COLO829 (cell line): ENCODE measurements around the gene AIM2.
A peak's percentile ranks its signal among the peaks of the same experiment; 100 is the strongest.
"Not testable (repeated sequence)": the region's sequence is repeated elsewhere in the genome, so short reads cannot be mapped to it uniquely, and the experiment has no call there.

Experiments
- DNase-seq: peaks from one replicate; pipeline ENCODE4 v3.0.0; 2012; ENCODE audit warnings: low spot score

Gene AIM2, protein sequence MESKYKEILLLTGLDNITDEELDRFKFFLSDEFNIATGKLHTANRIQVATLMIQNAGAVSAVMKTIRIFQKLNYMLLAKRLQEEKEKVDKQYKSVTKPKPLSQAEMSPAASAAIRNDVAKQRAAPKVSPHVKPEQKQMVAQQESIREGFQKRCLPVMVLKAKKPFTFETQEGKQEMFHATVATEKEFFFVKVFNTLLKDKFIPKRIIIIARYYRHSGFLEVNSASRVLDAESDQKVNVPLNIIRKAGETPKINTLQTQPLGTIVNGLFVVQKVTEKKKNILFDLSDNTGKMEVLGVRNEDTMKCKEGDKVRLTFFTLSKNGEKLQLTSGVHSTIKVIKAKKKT

DNA sequence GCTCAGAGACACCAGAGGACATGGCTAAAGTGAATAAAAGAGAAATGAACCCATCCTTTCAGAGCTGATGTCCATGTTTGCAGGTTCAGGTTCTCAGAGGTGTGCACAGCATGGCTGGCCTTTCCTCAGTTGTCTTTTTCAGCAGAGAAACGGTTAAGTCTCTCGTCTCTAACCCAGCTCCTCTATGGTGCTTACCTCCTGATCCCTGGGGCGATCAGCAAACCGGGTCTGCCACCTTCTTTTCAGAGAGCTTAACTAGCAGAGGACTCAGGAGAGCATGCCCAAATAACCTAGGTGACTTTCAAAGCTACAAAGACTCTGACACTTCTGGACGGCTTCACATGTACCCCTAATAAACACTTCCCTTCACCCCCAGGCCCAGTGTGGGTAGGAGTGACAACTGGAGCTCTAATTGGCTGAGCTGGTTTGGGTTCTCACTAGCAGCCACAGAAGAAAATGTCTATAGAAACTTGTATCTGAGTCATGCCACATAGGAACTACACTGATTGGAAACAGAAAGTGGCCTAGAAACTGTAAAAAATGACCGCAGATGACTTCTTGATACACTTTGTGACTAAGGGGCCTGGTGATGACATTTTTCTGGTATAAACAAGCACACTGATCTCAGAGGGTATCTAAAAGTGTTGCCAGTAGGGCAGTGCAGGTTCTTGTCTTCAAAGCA, at the start of gene AIM2:
TSS of gene AIM2 (minus strand) at position 329 of the 682 bp plus-strand sequence. CDS start 3,267 bp downstream, outside the sequence.
- DNase-seq, result no peak

DNA sequence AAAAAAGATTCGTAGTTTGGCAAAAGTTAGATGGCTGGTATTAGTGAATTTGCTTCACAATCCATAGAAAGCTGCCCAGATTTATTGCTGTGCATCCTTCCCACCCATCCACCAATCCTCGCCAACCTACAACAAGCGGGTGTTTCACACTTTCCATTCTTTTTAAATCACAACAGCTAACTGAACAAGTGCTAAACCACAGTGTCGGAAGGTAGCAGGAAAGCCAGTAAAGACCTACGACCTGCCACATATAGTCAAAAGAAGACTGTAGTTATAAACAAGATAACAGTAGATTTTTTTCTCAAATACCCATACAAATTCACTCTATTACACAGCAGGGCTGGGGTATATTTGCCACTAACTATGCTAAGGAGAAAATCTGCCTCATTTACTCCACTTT, 47.0 kb upstream of the AIM2 start:
- no peak for DNase-seq

DNA sequence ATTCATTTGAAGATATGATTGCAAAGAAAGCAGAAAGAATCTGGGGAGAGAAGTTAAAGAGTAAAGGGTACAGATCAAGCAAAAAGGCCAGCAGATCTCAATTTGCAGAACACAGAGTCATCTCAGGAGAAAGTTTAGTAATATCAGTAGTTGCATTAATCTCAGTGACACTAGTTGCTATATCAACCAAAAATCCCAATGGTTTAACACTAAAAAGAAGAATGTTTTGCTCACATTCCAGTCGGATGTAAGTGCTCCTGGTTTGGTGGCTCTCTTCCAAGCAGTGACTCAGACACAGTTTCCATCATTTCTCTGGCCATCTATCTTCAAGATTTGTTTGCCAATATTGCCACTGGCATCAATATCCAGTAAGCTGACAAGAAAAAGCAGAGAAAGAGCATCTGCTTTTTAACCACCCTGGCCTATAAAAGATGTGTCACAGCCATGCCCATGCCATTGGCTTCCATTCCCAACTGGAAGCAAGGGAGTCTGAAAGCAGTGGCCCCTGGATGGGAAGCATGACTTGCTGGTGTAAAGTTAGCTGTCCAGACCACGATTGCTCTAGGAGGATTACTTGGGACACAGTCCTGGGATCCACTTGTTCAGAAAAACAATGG, 45.5 kb upstream of the AIM2 start:
- DNase-seq, result no peak

DNA sequence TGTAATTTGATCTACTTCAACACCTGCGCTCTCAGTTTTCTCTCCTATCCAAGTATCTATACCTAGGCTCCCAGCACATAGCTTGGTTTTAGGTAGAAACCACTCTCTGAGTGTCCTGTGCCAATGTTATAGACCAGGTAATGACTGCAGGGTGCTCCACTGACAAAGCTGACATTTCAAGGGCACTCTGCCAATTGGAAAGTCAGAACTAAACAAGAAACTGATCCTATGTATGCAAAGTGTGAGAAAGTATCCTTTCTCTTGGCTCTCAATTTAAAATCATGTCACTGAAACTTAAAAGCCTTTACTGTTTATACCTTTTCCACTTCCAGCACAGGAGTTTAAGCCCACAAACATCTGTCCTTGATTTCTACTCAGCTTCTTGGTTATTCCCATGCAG, 45.0 kb upstream of the AIM2 start:
- no peak for DNase-seq

DNA sequence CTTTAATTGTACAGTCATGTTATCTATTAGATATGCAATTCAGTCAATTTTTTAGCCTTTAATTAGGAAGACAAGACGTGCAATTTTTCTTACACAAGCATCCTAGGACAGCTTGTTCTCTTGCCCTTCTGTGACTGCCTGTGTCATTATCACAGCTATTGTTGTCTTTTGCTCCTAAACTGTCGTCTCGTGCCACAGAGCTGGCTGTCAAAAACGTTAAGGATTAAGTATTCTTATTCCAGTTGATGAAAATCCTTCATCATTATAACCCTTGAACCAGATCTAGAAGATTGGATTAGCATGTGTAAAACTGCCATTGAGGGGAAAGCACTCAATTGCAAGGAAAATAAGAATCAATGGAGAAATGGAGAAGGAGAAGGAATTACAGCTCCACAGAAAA, 43.8 kb upstream of the AIM2 start:
- DNase-seq, result no peak

DNA sequence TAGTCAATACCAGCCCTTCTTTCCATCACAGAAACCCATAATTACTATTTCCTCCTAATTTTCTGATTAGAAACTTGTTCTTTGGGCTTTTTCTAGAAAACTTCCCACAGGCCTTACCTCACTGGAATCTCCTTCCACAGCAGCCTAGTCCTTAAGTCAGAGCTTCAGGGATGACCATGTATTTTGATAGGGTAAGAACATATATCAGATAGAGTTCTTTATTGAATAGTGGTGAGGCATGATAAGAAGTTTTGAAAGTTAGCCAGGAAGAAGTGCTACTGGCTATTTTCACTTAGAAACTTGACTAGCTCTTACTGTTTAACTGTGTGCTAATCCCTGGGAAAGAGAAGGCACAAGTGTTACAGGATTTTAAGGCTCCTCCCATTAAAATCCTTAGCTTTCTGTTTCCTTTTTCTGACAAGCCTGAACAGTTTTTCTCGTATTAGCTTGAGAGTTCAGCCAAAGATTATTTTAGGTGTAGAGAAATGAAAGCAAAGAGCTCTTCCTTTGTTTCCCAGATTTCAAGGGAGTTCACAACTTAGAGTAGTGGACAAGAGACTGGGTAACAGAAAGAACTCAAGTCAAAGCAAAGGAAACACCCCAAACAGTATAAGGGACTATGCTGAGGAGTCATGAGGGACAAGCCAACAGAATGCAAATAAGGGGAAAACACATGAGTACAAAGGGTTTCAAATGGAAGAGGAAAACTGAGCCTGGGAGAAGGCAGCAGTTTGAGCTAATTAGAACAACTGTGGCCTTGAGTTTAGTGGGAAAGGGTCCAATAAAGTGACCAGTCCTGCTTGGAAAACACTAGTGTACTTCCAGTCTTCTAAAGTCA, 37.2 kb upstream of the AIM2 start:
- no peak for DNase-seq

DNA sequence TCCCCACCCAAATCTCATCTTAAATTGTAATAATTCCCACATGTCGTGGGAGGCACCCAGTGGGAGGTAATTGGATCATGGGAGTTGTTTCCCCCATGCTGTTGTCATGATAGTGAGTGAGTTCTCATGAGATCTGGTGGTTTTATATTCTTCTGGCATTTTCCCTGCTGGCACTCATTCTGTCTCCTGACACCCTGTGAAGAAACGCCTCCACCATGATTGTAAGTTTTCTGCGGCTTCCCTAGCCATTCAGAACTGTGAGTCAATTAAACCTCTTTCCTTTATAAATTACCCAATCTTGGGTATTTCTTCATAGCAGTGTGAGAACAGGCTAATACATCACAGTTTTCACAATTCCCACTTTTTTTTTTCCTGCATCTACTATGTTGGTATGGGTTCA, 26.5 kb upstream of the AIM2 start:
- not testable (repeated sequence) for DNase-seq

DNA sequence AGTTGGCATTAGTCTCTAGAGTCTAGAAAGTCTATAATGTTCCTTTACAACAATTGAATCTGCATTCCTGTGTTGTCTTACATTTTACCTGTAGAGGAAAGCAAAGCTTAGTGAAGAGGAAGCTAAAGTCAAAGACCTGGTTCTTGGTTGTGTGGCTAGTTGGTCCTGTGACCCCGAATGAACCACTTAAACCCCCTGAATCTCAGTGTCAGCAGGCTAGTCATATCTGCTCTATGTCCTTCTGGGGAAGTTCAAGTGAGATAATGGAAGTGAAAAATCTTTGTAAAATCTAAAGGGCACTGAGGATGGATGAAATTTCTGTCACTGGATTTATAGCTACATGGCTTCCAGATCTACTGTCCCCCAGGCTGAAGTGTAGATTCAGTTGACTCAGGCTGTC, 24.0 kb upstream of the AIM2 start:
- DNase-seq, result no peak

DNA sequence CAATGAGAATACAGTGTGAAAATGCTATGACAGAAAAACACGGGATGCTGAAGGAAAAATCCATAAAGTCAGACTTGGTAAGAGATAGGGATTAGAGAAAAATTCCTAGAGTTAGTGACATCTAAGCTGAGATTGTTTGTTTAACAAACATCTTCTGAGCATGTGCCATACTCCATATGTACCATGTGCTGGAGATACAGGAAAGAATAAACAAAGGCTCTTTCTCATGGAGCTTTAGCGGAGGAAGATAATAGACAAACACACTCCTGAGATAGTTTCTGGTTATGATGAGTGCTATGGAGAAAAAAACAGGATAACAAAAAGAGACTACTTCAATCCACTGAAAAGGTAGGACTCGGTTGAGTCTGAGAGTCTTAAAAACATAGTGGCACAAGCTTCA, 22.0 kb upstream of the AIM2 start:
- DNase-seq, result peak; percentile 85

DNA sequence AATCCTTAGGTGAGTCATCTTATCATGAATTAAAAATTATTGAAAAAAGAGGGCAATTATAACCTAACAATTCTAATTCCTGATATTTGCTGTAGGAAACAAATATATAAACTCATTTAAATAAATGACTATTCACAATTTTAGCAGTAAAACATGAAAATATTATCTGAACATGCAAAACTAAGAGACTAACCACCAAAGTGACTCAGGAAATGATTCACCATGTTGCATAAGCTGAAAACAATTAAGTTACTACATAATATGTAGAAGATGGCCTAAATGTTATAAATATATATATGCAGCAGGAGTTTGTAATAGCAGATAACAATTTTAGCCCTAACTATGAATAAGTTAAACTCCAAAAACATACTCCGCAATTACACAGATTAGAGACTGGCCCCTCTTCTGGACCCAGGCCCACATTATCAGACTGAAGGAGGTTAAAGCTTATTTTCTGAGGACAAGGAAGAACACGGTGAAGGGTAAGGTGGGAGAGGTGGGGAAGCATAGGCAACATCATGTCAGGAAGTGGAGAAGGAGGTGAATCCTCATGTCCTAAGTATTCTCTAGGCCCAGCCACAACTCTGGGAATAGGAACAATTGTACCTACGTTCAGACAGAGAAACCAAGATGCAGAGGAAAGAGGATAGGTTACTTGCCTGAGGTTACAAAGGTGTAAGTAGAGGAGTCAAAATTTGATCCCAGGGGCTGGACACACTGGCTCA, 15.6 kb upstream of the AIM2 start:
- DNase-seq, result peak; percentile 45

DNA sequence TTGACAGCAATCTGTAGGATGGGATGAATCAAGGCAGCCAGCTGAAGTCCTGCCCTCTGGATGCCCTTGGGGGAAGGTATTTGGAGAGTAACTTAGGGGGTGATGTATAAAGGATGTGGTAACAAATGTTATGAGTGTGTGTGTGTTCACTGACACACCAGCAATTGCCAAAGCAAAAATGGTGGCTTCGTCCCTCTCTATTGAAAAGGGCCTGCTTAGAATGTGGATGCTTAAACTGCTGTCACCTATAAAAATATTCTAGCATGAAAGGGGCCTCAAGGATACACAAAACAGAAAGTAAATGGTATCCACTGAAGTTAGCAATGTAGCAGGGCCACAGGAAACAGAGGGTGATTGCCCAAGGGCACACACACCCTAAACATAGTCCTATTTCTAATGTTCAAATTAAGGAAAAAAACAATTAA, 15.1 kb upstream of the AIM2 start:
- no peak for DNase-seq

DNA sequence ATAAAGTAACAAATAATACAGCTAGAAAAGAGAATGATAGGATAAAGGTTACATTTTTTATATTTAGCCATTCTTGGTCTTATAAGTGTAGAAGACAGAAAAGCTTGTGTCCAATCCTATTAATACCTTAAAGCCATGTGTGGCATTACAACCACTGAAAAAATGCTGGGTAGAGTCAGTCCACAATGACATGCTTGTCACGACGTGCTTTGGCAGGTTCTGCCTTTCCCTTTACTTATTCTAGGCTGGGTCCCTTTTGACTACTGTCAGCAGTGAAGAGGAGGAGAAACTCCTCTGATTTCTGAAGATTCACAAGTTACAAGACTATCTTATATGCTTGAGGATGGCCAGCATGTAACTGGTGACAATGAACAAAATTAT, 14.6 kb upstream of the AIM2 start:
- DNase-seq, result no peak

DNA sequence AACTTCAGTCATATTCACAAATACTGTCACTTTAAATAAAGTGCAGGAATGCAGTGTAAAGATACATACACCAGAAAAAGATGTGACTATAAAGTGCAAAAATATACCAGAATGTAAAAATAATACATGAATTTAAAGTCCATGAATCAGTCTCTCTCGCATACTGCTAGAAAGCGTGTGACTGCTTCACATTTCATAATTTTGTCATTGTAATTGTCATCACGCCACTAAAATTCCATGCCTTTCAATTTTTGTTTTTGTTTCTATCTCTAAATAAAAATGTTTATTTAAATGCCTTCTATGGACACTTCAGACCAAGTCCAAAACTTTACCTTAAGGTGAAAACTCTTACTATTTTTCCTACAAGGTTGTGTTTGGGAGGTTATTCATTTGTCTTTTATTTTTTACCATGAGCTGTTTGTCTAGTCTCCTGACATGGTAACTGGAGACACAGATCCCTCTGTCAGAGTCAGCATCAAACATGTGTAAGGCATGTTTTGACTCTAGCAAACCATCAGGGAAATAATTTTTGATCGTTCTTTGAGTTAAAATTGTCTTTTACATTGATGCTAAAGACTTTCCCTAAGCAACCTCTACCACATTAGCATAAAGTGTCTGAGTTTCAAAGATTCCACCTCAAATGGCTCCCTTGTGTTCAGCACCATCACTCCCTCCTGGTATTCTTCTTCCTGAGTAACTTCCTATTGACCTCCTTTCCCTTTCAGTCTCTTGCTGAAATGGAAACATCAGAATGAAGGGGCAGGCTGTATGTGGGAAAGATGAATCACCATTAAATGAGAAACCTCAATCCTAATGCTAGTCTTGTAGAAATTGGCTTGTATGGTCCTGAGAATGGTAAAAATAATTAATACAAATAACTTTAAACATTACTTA, 14.0 kb upstream of the AIM2 start:
- peak; percentile 61 for DNase-seq

DNA sequence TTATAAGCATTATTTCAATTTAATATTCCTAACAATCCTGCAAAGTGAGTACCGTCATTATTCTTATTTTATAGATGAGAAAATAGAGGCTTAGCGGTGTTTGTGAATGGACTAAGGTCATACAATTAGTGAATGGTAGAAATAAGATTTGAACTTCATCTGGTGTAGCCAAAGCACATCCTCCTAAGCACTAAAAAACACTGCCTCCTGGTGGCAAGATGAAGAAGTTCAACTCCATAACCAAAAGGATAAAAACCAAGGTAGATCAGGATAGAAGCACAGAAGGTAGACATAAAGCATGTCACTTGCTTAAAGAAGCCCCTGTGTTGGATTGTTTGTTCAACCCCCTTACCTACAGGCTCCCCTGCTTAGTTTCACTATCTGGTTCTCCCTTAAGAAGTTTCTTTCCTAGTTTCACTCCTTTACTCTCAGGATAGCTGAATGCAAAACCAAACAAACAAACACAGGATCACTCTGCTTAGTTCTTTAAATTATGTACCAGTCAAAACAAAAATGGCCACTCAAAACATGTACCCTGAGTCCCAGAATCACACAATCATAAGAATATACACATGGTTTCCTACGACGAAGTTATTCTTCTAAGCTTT, 12.7 kb upstream of the AIM2 start:
- DNase-seq, result no peak

DNA sequence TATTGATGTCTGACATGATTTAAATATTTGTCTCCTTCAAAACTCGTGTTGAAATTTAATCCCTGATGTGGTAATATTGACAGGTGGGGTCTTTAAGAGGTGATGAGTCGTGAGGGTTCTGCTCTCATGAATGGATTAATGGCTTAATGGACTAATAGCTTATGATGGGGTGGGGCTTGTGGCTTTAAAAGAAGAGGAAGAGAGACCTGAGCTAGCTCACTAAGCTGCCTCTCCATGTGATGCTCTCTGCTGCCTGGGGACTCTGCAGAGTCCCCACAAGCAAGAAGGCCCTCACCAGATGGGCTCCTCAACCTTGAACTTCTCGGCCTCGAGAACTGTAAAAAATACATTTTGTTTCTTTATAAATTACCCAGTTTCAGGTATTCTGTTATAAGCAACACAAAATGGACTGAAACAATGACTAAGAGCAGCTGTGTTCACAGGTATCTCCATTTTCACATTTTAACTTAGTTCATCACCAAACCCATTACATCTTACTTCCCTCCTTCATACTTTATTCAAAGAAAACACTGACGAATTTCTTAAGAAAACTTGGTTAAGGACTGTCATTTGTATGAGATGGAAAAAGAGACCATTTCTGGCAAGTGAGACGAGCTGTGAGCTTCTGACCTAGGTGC, 12.1 kb upstream of the AIM2 start:
- DNase-seq, result no peak

DNA sequence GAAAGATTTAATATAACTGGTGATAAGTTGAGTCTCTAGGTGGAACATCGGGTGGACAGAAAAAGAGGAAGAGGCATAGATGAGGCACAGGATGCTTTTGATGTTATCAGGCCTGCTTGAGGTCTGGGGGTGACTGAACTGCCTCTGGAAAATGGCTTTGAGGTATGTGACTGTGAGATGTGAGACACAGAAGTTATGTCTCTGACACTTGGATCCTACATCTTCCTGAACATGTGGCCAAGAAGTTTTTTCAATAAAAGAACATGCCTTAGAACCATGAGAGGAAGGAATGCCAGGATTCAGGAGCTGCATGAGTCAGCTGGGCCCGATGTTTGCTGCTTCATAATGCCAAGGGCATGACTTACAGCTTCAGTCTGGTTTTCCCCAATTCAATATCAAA, 11.5 kb upstream of the AIM2 start:
- peak; percentile 27 for DNase-seq

DNA sequence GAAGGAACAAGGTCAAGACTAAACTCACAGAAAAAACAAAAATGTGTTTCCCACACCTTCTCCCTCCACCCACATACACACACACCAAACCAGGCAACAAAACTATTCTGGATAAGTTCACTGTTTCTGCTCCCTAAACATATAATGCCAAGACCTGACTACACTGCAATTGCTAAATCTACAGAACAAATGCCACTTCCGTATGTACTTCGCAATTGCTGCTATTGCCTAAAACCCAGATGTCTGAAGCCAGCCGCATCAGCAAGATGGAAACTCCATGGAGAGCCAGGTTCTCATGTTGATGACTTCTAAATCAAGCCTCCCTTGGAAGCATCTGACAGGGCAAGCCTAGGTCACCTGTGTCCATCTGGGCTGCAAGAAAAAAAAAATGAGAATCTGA, 8.3 kb upstream of the AIM2 start:
- DNase-seq, result no peak

DNA sequence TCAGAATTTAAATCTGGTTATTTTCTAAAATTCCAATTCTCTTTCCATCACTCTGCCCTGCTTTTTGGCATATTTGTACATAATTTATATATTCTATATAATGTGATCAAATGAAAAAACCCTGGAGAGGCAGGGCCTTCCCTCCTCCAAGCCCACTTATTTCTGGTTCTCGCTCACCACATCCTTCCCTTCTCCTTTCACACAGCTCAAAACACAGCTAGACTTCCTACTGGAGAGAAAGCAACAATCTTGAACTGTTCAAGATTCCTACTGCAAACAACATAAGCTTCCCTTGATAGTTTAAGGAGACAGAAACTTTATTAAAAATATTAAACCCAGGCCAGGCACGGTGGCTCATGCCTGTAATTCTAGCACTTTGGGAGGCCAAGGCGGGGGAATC, 7.6 kb upstream of the AIM2 start:
- no peak for DNase-seq

DNA sequence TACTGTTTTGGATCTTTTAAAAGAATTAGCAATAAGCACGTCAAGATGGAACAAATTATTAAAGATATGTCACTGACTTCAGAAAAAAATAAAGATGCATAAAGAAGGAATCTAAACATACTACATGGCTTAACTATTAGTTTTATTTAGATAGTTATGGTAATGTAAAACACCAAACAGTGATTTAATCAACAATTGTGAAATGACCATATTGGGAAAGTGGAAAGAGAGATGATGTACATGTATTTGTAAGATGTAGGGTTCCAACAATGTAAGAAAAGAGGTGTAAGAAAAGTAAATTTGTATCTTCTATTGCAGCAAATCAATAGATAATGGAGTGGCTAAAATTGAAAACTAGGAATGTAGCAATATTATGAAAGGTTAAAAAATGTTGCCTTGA, 6.4 kb upstream of the AIM2 start:
- DNase-seq, result no peak

DNA sequence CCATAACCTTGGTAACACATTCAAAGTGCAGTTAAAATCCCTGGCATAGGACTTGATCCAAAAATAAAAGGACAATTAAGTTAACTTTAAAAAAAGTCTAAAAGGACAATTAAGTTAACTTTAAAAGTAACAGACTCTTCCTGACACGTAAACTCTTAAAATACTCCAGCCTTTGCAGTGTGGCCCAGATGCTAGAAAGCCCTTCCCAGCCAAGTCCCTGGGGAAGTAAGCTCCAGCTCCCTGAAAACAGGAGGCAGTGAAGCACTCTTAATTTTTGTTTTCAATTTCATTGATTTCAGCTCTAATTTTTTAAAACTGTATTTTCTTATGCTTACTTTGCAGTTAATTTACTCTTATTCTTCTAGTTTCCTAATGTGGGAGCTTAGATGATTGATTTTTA, 5.1 kb upstream of the AIM2 start:
- DNase-seq, result no peak
